ENCODE results near the gene MAPKAPK3. TPM values are rescaled to one million over a fixed set of nuclear protein-coding genes. Genes with fewer than 3 reads are reported as not detected.

MAPKAPK3 gene
- total RNA-seq, 1 experiment from 2014 or later: 40.1 TPM

DNA sequence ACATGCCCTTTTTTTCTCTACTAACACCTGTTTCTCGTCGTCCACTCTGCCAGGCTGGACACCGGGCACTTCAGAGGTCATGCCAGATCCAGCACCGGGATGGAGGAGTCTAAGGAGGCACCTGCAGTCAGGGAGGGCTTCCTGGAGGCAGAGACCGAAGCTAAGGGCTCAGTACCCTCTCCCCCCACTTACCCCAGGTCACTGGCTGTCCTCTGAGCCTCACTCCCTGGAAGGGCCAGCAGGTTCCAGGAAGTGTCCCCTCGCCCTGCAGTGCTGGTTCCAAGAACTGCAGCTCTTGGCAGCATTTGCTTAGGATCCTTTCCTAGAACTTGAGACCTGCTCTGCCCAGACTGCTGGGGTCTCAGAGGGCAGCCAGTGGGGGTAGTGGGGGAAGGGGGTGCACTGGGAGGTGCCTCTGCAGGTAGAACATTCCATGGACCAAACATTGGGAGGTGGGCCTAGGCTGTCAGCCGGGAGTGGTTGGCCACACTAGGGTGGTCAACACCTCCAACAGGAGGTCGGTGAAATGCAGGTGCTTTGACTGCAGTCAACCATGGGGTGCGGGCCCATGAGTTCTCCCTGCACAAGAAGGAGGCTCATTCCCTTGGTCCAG is 16.7 kb upstream of the MAPKAPK3 start:
- H3K4me3 ChIP-seq (ENCODE audit: low read depth, low read length): no peak overlapping the region
- Mint-ChIP-seq H3K4me3 (ENCODE audit: unreplicated experiment) (no peak overlapping the region), H3K36me3 (ENCODE audit: insufficient read depth, unreplicated experiment) (peaks cover 4% of the 10 kb centered on the region), H3K4me1 (ENCODE audit: low read depth, unreplicated experiment) (peaks cover 20% of the 10 kb centered on the region), H3K27me3 (ENCODE audit: insufficient read depth, unreplicated experiment) (no peaks in the 10 kb centered on the region), H3K9me3 (ENCODE audit: unreplicated experiment) (no peaks in the 10 kb centered on the region), H3K27ac (ENCODE audit: unreplicated experiment) (peak overlapping the region; percentile 98)
- ChIA-PET POLR2A (no interaction called here), CTCF (interaction anchor here (3.2 kb wide), 1 partner anchor 12 kb away, joined by 19 read pairs; the partner anchor contains the start of gene CISH)
- TF ChIP-seq, protein P1, sequence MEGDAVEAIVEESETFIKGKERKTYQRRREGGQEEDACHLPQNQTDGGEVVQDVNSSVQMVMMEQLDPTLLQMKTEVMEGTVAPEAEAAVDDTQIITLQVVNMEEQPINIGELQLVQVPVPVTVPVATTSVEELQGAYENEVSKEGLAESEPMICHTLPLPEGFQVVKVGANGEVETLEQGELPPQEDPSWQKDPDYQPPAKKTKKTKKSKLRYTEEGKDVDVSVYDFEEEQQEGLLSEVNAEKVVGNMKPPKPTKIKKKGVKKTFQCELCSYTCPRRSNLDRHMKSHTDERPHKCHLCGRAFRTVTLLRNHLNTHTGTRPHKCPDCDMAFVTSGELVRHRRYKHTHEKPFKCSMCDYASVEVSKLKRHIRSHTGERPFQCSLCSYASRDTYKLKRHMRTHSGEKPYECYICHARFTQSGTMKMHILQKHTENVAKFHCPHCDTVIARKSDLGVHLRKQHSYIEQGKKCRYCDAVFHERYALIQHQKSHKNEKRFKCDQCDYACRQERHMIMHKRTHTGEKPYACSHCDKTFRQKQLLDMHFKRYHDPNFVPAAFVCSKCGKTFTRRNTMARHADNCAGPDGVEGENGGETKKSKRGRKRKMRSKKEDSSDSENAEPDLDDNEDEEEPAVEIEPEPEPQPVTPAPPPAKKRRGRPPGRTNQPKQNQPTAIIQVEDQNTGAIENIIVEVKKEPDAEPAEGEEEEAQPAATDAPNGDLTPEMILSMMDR (IDR thresholded peaks at IDR 0.05; ENCODE audit: insufficient read depth in 1 of 2, low read depth in 1 of 2, low read length in 1 of 2, severe bottlenecking in 1 of 2, unreplicated experiment in 1 of 2): no peak
- no peaks in the 10 kb centered on the region for H3K27me3 ChIP-seq (replicated peaks; ENCODE audit: control insufficient read depth, insufficient read depth, low read length)
- H3K4me1 ChIP-seq: peaks cover 37% of the 10 kb centered on the region
- DNase-seq: no peak
- no TSS peak for BruUV-seq (replicated peaks)
- H3K9me3 ChIP-seq: no peaks in the 10 kb centered on the region
- intact Hi-C loops (cut with micrococcal nuclease; ENCODE audit: unreplicated experiment): loop anchor here (2.0 kb wide), 1 partner anchor 15 kb away; no protein-coding TSS in a partner anchor
- H3K36me3 ChIP-seq (ENCODE audit: control insufficient read depth, insufficient read depth, low read length): no peaks in the 10 kb centered on the region

DNA sequence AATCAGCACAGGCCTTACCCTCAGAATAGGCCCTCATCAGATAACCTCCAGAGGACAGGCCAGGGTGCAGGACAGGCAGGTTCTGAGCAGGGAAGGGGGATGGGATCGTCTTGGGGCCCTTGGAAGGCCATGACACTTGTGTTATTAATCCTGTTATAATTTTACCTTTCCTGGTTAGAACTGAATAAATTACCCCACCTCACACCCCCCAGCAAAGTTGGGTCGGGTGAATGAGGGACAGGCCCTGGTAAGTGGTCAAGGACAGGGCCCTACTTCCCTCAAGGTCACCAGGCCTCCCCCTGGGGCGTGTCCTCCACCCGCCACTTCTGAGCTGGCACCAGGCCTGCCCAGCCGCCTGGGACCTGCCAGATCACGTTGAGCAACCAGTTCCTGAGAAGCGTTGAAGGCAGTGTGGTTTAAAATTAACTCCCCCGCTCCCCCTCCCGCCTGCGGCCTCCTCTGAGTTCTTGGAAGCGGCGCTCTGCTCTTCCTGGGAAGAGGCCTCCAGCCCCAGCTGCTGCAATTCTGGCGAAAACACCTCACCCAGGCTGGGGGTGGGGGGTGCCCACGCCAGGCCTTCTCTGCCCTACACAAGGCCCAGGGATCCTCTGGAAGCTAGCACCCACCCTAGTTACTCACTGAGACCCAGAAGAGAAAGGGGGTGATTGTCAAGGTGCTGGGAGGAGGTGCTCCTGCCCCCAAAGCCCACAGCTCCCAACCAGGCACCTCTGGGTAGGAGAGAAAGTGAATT is 15.9 kb upstream of the MAPKAPK3 start:
- Mint-ChIP-seq H3K27ac (ENCODE audit: unreplicated experiment) (peak overlapping the region; percentile 98), H3K36me3 (ENCODE audit: insufficient read depth, unreplicated experiment) (peaks cover 4% of the 10 kb centered on the region), H3K4me3 (ENCODE audit: unreplicated experiment) (peak overlapping the region; percentile 70), H3K4me1 (ENCODE audit: low read depth, unreplicated experiment) (peaks cover 20% of the 10 kb centered on the region), H3K27me3 (ENCODE audit: insufficient read depth, unreplicated experiment) (no peaks in the 10 kb centered on the region), H3K9me3 (ENCODE audit: unreplicated experiment) (no peaks in the 10 kb centered on the region)
- BruUV-seq (replicated peaks): no TSS peak
- H3K4me3 ChIP-seq (ENCODE audit: low read depth, low read length): no peak overlapping the region
- DNase-seq: peak; percentile 87 to 93
- POLR2A ChIA-PET: interaction anchor here (0.9 to 2.6 kb wide), 4 partner anchors 8 to 336 kb away, joined by 3 to 14 read pairs (median 8); partner anchors contain the start of genes CISH and HEMK1
- no peaks in the 10 kb centered on the region for H3K9me3 ChIP-seq
- TF ChIP-seq, protein P1 (IDR thresholded peaks at IDR 0.05; ENCODE audit: insufficient read depth in 1 of 2, low read depth in 1 of 2, low read length in 1 of 2, severe bottlenecking in 1 of 2, unreplicated experiment in 1 of 2): no peak
- CTCF ChIA-PET: interaction anchor here (0.7 to 3.2 kb wide), 4 partner anchors 11 to 32 kb away, joined by 3 to 19 read pairs (median 6); partner anchors contain the start of genes CISH and HEMK1
- H3K27me3 ChIP-seq (replicated peaks; ENCODE audit: control insufficient read depth, insufficient read depth, low read length): no peaks in the 10 kb centered on the region
- peaks cover 37% of the 10 kb centered on the region for H3K4me1 ChIP-seq
- intact Hi-C loops (cut with micrococcal nuclease; ENCODE audit: unreplicated experiment): loop anchor here (1.0 to 2.0 kb wide), 2 partner anchors 13 to 16 kb away; no protein-coding TSS in a partner anchor
- H3K36me3 ChIP-seq (ENCODE audit: control insufficient read depth, insufficient read depth, low read length): no peaks in the 10 kb centered on the region

DNA sequence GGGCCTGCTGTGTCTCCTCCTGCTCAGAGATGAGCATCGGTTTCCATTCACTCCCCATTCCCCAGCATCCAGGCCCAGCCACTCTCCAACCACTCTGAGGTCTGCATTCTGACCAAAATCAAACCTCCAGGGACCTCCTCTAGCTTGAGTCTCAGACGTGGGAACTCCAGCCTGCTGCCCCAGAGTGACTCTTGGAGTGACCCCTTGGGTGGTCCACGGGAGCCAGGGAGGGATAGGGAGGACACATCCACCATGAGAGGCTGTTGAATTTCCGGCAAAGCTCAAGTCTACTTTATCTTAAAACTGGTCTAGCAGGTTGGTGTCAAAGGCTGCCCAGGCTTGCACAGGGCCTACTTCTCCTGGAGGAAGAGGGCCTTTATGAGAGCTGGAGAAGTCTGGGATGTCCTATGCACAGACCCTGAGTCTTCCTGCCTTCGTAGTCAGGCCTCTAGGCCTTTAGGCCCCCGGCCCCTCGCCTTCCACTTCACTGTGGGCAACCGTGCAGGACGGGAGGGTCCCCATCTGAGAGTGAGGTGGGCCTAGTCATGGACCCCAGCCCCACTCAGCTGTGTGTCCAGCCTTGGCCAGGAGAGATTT is 14.3 kb upstream of the MAPKAPK3 start:
- H3K9me3 Mint-ChIP-seq (ENCODE audit: unreplicated experiment): no peaks in the 10 kb centered on the region
- ChIA-PET CTCF (interaction anchor here (0.6 to 3.2 kb wide), 3 partner anchors 9 to 343 kb away, joined by 3 to 19 read pairs (median 8); partner anchors contain the start of gene CISH), POLR2A (interaction anchor here (0.6 to 2.6 kb wide), 4 partner anchors 9 to 34 kb away, joined by 4 to 14 read pairs (median 8); partner anchors contain the start of genes CISH and HEMK1)
- TF ChIP-seq, protein P1 (IDR thresholded peaks at IDR 0.05; ENCODE audit: insufficient read depth in 1 of 2, low read depth in 1 of 2, low read length in 1 of 2, severe bottlenecking in 1 of 2, unreplicated experiment in 1 of 2): no peak
- H3K4me1 ChIP-seq: peaks cover 37% of the 10 kb centered on the region
- no TSS peak for BruUV-seq (replicated peaks)
- H3K4me3 Mint-ChIP-seq (ENCODE audit: unreplicated experiment): peak overlapping the region; percentile 70
- no peaks in the 10 kb centered on the region for H3K27me3 ChIP-seq (replicated peaks; ENCODE audit: control insufficient read depth, insufficient read depth, low read length)
- no peaks in the 10 kb centered on the region for H3K27me3 Mint-ChIP-seq (ENCODE audit: insufficient read depth, unreplicated experiment)
- peaks cover 20% of the 10 kb centered on the region for H3K4me1 Mint-ChIP-seq (ENCODE audit: low read depth, unreplicated experiment)
- peaks cover 4% of the 10 kb centered on the region for H3K36me3 Mint-ChIP-seq (ENCODE audit: insufficient read depth, unreplicated experiment)
- H3K9me3 ChIP-seq: no peaks in the 10 kb centered on the region
- intact Hi-C loops (cut with micrococcal nuclease; ENCODE audit: unreplicated experiment): no loop called here
- H3K27ac Mint-ChIP-seq (ENCODE audit: unreplicated experiment): peak overlapping the region; percentile 98
- DNase-seq: peak; percentile 46 to 65
- H3K4me3 ChIP-seq (ENCODE audit: low read depth, low read length): no peak overlapping the region
- no peaks in the 10 kb centered on the region for H3K36me3 ChIP-seq (ENCODE audit: control insufficient read depth, insufficient read depth, low read length)

Measured in Caco-2 (cell line).